CD4-positive, alpha-beta T cell treated with Interleukin-2 at 100 ng/mL for 4 hours (primary cell): ENCODE measurements around the gene NREP.
A peak's percentile ranks its signal among the peaks of the same experiment; 100 is the strongest.

Source experiments
- DNase-seq: peaks from one replicate; pipeline ENCODE4 v3.0.0-alpha.2; 2020; ENCODE audit warnings: low spot score

The NREP gene

DNA sequence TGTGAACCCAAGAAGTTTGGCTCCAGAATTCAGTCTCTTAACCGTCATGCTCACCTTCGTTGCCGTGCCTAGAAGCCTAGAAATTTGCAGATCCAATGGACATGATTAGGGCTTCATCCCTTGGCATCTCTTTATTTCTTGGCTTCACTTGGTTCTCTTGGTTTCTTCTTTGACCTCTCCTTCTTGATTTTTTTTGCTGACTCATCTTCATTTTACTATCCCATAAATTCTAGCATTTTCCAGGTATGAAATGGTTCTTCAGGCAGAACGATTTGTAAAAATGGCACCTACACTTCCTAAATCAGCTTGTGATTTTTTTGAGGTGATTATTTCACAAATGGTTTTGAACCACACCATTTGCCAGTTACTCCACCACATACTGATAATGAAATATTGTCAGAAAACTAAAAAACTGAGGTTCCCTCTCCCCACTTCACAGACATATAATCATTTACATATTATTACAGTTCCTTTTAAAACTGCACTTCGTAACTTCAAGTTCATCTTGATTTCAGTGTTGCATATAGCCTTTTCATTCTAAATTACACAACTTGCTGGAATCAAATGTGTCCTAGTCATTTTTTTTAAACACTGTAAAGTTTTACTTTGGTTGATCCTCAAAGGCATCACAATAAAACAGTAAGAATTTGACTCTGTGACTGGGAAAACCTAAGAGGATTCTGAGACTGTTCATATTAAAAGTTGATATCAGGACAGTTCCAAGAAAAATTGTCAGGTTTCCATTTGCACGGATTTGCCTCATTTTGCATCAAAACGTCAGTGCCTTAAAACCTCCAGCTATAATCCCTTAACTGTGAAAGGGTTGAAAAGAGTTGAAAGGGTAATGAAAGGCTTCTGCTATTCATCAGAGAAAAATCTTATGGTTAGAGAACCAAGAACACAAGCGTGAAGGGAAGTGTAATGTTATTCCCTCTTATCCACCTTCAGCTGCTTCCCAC is 8.9 kb upstream of the NREP start:
- DNase-seq = no peak

DNA sequence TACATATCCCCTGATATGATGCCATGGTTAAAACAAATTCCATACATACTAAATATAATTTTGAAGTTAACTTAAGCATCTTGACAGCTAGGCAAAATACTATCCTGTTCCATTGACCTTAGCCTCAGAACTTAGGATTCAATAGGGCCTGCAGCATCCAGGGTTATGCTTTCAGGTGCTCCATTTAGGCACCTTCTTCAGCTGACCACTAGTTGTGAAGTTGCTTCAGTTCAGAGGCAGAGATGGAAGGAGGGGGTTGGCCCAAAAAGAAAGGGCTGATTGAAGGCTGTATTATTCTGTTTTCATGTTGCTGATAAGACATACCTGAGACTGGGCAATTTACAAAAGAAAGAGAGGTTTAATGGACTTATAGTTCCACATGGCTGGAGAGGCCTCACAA is 7.0 kb upstream of the NREP start:
- DNase-seq = no peak

DNA sequence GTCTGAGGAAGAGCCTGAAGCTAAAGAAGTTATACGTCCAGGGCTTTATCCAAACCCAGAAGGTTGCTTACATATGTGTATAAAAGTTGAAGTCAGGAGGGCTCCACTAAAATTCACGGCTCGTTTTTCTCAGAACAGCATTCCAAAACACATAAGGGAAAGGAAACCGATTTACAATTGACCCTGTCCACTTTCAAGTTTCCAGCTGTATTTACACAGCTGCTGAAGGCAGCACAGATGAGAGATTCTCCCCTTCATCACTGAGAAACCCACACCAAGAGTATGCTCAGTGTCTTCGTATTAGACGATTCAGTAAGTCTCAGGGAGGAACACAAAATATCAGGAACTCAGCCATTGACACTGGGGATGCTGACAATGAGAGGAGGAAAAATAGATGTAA is 5.9 kb upstream of the NREP start:
- DNase-seq = no peak

DNA sequence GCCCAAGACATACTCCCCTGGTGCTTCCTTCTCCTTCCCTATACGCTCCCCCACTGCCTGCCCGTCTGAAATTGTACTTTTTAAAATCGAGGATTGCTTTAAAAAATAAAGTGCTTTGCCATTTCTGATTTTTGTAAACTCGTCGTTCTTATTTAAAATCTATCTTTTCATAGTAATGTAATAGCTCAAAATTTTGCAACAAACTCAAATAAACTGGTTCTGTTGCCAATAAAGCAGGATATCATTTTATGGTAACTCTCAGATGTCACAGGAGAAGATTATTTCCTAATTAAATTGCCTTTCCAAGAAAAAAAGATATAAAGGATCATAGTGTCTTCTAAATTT is 1.3 kb upstream of the NREP start:
- DNase-seq = no peak

DNA sequence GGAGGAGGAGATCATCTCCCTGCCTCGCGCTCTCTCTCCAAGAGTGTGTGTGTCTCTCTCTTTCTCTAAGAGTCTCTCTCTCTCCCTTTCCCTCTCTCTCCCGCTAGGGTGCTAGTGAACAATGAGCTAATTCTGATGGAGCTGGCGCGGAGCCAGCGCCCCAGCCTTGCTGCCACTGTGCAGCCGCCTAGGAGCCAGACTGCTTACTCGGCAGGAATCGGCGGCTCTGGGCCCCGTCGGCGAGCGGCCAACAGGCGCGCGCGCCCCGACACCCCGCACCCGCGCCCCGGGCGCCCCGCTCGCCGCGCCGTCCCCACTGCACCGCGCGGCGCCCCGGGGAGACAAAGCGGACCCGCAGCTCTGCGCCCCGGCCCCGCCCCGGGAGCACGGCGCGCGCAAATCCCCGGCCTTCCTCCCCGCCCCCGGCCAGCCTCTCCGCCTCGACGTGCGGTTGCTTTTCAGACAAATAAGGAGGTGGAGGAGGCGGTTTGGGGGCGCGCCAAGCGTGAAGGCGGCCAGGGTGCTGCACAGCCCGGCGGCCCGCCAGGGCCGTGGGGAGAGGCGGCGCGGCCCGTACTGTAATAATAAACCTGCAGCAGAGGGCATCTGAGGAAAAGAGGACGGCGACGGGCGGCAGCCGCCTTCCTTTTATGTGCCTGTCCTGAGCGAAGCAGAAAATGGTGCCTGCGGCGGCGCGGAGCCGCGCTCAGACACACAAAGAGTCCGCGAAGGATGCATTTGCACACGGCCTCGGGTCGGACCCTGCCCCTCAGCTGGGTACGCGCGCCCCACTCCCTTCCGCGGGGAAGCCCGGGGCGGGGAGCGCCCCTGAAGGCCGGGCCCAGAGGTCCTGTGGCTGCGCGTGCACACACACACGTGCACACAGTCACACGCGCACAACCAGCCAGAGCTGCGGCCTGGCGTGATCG is 625 bp upstream of the NREP start:
- peak; percentile 69 for DNase-seq

DNA sequence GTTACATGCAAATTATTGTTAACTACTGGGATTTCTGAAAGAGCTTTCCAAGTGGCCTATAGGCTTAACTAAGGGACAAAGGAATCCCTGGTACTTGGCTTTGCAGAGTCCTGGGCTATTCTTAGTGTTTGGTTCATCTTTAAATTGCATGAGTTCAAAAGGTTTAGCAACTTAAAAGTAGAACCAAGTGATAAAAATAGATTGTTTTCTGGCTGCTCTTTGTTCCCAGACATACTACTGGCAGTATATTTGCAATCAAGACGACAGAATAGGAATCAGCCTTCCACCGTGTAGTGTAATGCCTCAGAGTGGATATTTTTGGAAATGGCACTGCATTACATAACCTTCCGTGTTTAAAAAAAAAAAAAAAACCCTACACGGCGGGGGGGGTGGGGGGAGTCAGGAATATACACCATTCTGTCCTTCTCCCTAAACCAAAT is 1.0 kb downstream of the NREP start:
- DNase-seq = no peak

DNA sequence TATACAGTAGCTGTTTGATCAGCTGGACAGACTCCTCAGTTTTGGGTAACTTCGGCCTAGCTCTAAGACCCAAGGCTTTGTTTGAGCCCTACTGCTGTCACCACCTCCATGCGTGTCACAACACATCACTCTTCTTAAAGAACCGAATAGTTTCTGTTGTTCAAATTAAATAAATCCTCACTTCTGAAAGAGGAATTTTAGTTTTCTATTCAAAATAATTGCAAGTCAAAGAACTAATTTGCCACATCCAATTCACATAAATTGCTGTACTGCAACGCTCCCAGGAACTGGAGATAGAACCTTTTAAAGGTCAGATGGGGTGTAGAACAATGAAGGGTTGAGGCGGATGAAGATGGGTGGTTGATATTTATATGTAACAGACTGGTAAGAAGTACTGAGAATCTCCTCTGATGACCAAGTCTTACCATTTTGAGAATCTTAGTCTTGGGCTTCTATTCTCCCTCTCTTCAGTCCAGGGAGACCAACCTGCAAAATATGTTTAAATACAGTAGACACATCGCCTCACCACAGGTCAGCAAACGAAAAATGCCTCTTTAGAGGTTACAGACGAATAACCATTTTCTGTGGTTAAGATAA is 1.6 kb downstream of the NREP start:
- no peak for DNase-seq

DNA sequence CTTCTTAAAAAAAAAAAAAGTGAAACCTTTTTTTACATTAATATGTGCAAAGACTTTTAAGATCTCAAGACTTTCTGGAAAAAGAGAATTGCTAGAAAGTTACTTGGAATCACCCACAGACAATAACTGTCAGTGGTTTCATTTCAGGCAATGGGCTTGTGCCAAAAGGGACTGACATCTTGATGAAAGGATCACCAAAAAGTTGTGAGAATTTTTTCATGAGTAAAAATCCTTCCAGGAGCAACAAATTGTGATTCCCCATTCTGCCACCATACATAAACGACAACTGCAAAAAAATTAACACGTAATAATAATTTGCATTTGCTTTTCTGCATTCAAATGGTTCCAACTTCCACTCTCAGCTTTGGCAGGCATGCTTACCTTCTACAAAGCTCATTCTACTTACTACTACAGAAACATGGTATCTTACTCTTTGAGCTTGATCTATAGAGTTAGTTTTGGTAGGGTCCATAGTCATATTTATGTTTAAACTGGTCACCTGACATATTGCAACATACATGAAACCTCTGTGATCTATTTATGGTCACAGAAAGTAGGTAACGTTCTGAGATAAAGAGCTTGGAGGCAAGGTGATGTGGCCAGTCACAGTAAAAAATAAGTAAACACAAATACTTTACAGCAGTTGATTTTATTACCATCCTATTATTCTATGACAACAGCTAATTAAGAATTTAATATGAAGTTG is 3.0 kb downstream of the NREP start:
- no peak for DNase-seq

DNA sequence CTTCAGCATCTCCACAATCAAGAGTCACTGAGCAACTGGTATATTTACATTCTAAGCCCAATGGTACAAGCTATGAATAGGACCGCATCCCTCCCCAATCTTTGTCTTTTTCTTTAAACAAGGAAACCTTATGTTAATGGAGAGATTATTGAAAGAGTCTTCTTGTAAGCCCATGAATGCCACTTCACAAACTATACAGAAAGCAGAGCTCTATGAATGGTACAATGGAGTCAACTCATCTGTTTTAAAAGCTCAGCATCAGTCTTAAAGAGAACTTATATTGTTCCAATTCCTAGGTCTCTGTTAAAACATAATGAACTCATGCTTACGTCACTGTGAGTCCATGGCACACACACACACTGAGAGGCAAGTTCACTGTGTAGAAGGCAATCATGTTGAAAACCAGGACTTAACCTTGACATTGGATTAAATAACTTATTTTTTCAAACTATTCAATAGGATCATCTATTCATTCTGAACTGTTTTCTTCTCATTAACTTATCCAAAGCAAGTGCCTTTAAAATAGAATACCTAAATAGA is 4.5 kb downstream of the NREP start:
- no peak for DNase-seq

DNA sequence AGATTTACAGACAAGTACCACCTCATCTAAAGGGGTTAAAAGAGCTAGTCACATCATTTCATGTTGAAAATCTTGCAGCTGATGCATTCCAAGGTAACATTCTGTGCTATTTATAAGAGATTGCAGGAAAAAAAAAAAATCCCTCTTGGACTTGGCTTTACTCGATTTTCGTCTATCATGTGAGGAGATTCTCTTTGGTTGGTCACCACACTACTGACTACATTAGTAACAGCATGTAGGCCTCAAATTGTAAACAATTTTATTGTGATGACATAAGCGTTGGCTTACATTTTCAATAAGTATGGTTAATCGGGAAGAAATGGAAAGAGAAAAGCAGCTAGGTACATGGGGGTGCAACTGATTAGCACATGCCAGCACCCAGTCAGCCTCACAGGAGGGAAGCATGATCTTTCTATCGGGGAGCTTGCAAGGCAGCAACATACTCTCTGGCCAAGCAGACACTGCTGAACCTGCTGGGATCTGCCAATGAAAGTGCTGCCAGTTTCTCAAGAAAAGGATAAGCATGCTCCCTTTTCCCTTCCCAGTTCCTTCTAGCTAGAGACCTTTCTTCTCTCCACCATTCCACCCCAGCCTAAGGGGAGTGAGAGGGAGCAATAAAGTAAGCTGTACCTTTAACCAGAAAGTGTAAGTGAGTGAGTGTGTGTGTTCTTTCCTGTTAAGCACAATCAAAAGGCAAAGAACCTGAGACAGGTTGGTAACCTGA is 7.5 kb downstream of the NREP start:
- no peak for DNase-seq

DNA sequence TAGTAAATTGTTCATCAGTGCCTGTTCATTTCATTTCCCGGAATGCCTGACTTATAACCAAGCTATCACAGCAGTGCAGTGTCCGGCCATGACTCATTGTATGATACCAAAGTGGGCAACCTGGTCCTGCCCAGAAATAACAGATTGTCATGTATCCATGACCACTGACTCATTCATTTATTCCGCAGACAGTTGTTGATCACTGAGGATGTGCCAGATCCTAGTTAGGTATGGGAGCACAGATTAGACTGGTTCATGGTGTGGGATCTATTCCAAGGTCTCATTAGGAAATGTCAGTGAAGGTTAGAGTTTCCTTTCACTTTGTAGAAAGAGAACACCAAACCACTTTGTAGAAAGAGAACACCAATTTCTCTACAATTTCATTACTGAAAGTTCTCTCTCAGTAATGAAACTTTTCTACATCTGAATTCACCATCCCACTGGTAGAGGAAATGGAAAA is 8.7 kb downstream of the NREP start:
- DNase-seq = no peak

DNA sequence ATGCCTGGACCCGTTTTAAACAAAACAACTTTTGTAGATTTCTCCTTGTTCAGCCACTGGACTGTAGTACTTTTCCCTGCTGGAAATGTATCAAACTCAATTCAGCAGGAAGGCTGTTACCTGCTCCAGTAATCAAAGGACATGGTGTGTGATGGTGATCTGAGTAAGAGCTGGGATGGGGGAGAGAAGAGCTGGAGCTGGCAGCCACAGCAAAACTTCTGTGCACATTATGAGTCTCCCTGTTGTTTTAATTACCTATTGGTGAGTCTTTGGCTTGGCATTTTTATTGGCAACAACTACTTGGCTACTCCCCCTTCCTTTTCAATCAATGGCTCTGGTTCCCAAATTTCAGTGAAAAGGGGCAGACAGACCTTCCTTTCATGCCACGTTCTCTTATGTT is 9.7 kb downstream of the NREP start:
- DNase-seq = no peak

DNA sequence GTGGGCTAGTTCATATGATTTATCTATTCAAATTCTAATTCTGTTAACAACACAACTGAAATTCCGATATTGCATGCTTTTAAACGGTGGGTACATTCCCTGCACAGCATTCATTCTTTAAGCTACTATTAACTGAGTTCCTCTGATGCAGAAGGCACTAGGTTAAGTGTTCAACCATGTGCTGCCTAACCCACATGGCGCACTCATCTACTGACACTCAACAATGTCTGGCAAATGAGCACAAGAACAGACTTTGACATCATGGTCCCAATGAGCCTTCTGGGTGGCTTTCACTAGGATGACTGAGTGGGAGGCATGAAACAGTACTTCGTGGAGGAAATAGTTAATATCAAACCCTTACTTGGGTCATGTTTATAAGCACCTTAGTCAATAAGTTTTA is 10.2 kb downstream of the NREP start:
- no peak for DNase-seq

DNA sequence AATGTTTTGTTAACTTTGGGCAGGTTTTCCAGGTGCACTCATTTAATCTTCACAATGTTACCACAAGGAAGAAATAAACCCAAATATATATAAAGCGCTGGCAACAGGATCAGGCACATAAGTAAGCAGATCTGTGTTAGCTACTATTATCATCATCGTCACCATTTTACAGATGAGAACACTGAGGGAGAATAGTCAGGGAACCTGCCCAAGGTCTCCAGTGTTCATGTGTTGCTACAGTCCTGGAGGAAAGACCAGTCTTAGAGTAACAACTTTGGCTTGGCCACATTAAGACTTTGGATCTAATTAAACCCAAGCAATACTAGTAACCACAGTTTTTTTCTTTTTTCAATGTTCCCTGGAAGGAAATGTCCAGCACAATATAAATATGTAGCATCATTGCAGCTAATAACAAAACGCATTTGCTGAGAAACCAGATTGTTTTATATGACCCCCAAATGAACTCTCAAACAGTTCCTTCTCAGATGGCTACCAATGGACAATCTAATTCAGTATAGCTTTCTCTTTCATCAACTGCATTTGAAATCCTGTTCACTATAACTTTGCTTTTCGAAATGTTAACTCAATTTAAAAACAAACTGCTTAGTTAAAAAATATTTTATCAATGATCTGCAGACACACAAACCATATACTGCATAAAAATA is 11.8 kb downstream of the NREP start:
- DNase-seq = no peak

DNA sequence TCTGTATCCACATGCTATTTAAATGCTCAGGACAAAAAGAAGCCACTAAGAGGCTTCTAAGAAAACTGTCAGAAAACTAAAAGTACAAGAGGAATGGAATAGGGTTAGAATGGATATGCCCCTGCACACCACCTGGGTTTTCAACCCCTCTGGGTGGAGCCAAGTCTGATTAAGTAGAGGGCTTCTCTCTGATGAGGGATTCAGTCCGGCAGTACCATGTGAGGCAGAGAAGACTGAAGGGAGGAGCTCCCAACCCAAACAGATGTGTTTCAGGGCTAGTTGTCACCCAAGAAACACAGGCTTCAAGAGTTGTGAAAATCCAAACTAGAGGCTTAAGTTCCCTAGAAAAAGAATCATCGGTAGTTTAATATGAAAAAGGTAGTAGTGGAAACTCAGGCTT is 12.5 kb downstream of the NREP start:
- DNase-seq = no peak

DNA sequence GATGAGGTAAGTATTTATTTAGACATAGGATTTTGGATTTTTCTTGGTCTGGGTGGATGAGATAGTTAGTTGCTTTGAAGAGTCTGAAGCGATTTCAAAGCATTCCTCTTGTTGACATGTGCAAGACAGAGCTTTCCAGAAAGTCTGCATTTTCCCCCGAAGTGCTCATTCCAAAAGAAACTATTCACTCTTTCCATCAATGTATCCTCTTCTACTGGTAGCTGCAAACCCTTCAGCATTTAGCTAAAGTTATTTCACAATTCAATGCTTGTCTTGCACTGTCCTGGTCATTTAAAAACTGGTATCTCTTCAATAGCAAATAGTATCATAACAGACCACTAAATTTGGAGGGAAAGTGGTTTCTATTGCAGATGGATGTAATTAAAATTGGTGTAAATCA is 13.0 kb downstream of the NREP start:
- DNase-seq = no peak

DNA sequence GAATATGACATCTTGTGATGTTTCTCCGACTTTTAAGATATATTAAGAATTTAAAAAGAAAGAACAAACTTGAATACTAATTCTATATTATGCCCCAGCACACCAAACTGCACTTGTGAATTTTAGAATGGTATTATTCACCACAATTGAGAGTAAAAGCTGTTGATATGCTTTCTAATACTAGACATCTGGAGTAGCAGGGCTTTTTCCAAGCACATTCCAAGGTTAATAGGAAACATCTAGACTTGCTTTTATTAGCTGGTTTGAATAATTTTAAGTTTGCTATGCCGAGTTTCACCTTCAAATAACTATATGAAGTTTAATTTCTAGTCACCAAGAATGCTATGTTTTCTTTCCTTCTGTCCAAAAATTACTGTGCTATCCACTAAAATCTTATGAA is 13.5 kb downstream of the NREP start:
- DNase-seq = no peak

DNA sequence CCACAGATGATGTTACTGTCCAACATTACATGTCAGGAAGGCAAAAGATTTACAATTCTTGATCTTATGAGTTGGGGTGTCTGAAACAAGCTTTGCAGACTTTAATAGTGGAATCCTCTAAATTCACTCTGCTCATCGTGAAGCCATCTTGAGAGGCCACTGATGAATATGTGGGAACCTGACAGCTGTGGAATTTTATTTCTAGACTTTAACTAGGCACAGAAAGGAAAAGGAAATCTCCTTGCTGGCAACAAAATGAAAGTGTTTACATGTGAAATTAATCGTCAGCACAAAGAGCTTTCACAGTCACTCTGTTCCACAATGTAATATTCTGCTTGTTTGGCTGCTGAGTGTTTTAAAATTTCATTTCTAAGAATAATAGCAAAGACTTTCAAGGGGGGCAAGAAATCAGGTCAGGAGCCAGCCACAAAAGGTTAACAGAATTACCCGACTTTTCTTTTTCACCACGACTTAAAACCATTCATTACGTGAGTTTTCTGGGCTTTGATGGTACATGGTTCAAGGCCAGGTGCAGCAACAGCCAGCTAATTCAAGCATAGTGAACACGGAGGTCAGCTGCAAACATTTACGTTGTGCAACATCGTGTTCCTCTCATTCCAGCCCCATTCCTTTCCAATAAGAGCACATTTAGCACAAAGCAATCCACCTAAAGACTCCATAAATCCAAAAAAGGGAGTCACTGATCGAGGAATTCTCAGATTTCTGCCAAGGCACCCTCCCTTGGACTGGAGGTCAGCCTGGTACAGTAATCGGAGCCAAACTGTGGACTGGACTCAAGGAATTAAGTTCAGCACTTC is 14.6 kb downstream of the NREP start:
- no peak for DNase-seq

DNA sequence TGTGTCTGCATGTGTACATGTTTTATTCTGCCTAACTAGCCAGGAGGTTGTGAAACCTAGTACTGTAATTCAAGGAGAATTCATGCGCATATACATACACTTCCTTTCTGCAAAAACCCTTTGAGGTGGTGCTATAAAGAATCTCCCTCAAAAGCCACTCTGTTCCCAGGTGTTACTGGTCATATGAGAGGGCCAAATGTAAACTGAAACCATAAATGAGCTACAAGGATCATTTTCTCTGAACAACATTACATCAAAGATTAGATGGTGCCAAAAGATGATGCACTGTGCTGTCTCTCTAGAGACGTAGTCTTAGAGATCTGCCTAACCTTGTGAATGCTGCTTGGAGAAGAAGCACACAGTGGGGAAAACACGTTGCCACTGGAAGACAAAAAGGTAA is 15.7 kb downstream of the NREP start:
- no peak for DNase-seq

DNA sequence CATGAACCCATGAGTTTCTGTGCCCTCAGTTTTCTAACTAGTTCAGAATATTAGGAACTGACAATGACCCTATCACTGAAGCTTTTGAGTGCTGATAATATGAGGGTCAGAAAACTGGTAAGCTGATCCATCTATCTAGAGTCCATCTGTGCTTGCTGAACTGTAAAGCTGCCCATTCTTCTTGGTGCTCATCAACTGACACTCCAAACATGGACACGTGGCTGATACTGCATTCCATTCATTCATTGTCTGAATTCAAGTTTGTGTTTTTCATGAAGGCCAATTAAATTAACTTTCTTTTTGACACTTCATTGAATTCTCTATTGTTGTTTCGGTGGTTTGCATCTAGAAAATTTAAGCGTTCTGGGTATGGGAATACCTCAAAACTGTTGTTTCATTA is 17.6 kb downstream of the NREP start:
- no peak for DNase-seq
